ENCODE results near the gene PHOX2B. TPM values are rescaled to one million over a fixed set of nuclear protein-coding genes. Genes with fewer than 3 reads are reported as not detected.

The PHOX2B gene
- total and polyA plus RNA-seq, 2 of the 13 experiments (the other 11 are each of a cell fraction or from before 2014, with no cell fraction given), result not detected

GRCh38 chr4:41746025-41746439 lies 2.5 kb downstream of the PHOX2B start:
- no peaks in the 10 kb centered on the region for H4K20me1 ChIP-seq (ENCODE audit: insufficient read depth, low read length)
- intact Hi-C loops (cut with micrococcal nuclease; ENCODE audit: unreplicated experiment) (loop anchor here (5.0 kb wide), 1 partner anchor 464 kb away; no protein-coding TSS in a partner anchor), in situ Hi-C loops (cut with HindIII; ENCODE audit: extremely low pct_ligation_motif_present, low pct_unique_long_range_greater_than_20kb) (no loop called here)
- no peak overlapping the region for H3K4me3 ChIP-seq (replicated peaks in 1 of 3; ENCODE audit: insufficient read depth in 1 of 3, low read depth in 2 of 3, low read length in 3 of 3)
- H2AFZ ChIP-seq (ENCODE audit: low read length), result no peak overlapping the region
- H3K79me2 ChIP-seq (ENCODE audit: insufficient read depth, low read length), result no peaks in the 10 kb centered on the region
- ChIA-PET POLR2A (no interaction called here), CTCF (ENCODE audit: low intra/inter-chr PET ratio, low total read pairs) (no interaction called here)
- H3K9me3 ChIP-seq (ENCODE audit: low read length), result no peaks in the 10 kb centered on the region
- H3K27me3 ChIP-seq (ENCODE audit: control insufficient read depth in 1 of 2, insufficient read depth in 2 of 2, low read length in 2 of 2), result peaks cover 3 to 58% of the 10 kb centered on the region in 2 experiments; a peak in 3 of 5 replicates
- H3K9ac ChIP-seq (ENCODE audit: insufficient read depth, low read depth, low read length), result no peak overlapping the region
- TF ChIP-seq SCMH1 (CRISPR knock-in tag; IDR thresholded peaks at IDR 0.05; ENCODE audit: borderline replicate concordance), result no peak
- DNase-seq (ENCODE audit: low spot score) (no peak), ATAC-seq (no peak), FAIRE-seq (no peak)
- H3K36me3 ChIP-seq (replicated peaks in 1 of 2; ENCODE audit: control insufficient read depth in 1 of 2, insufficient read depth in 2 of 2, low read length in 2 of 2), result no peaks in the 10 kb centered on the region
- no peak overlapping the region for H3K27ac ChIP-seq (ENCODE audit: extremely low read length, insufficient read depth, low read length)
- no peak overlapping the region for H3K4me2 ChIP-seq (ENCODE audit: low read depth, low read length)
- H3K4me1 ChIP-seq (ENCODE audit: insufficient read depth, low read length), result no peaks in the 10 kb centered on the region
- WGBS (ENCODE audit: low lambda C conversion rate), result 88% methylated on average over 22 of the region's 36 CpGs
- BruUV-seq (replicated peaks), result no TSS peak

- no peak overlapping the region for H3K9ac ChIP-seq (ENCODE audit: insufficient read depth, low read depth, low read length)
- no peak for DNase-seq (ENCODE audit: low spot score)
- H2AFZ ChIP-seq (ENCODE audit: low read length), result no peak overlapping the region
- no peaks in the 10 kb centered on the region for H3K4me1 ChIP-seq (ENCODE audit: insufficient read depth, low read length)
- ATAC-seq, result no peak
- ChIA-PET CTCF (ENCODE audit: low intra/inter-chr PET ratio, low total read pairs) (no interaction called here), POLR2A (no interaction called here)
- H3K36me3 ChIP-seq (replicated peaks in 1 of 2; ENCODE audit: control insufficient read depth in 1 of 2, insufficient read depth in 2 of 2, low read length in 2 of 2), result no peaks in the 10 kb centered on the region
- BruUV-seq (replicated peaks), result no TSS peak
- no peak overlapping the region for H3K4me3 ChIP-seq (replicated peaks in 1 of 3; ENCODE audit: insufficient read depth in 1 of 3, low read depth in 2 of 3, low read length in 3 of 3)
- 63% methylated on average over 33 of the region's 54 CpGs for WGBS (ENCODE audit: low lambda C conversion rate)
- no peaks in the 10 kb centered on the region for H3K9me3 ChIP-seq (ENCODE audit: low read length)
- in situ Hi-C loops (cut with HindIII; ENCODE audit: extremely low pct_ligation_motif_present, low pct_unique_long_range_greater_than_20kb) (no loop called here), intact Hi-C loops (cut with micrococcal nuclease; ENCODE audit: unreplicated experiment) (loop anchor here (5.0 kb wide), 1 partner anchor 463 kb away; no protein-coding TSS in a partner anchor)
- no peak overlapping the region for H3K4me2 ChIP-seq (ENCODE audit: low read depth, low read length)
- no peaks in the 10 kb centered on the region for H3K79me2 ChIP-seq (ENCODE audit: insufficient read depth, low read length)
- H3K27me3 ChIP-seq (ENCODE audit: control insufficient read depth in 1 of 2, insufficient read depth in 2 of 2, low read length in 2 of 2), result peaks cover 3 to 52% of the 10 kb centered on the region in 2 experiments; a peak in 3 of 5 replicates
- H3K27ac ChIP-seq (ENCODE audit: extremely low read length, insufficient read depth, low read length), result no peak overlapping the region
- FAIRE-seq, result no peak
- no peaks in the 10 kb centered on the region for H4K20me1 ChIP-seq (ENCODE audit: insufficient read depth, low read length)
- TF ChIP-seq ZNF546 (CRISPR knock-in tag; conservative IDR thresholded peaks at IDR 0.05) (no peak), ZNF550 (CRISPR knock-in tag; IDR thresholded peaks at IDR 0.05; ENCODE audit: borderline replicate concordance) (no peak), PRPF4 (IDR thresholded peaks at IDR 0.05; ENCODE audit: low read depth, low read length, poor library complexity, severe bottlenecking) (no peak), THRA (CRISPR knock-in tag; IDR thresholded peaks at IDR 0.05; ENCODE audit: borderline replicate concordance) (no peak), FUBP1 (CRISPR knock-in tag; IDR thresholded peaks at IDR 0.05; ENCODE audit: borderline replicate concordance) (no peak), ASH2L (IDR thresholded peaks at IDR 0.05; ENCODE audit: insufficient read length, low read depth, low read length) (no peak), ZNF562 (CRISPR knock-in tag; IDR thresholded peaks at IDR 0.05; ENCODE audit: borderline replicate concordance) (no peak), PHB2 (IDR thresholded peaks at IDR 0.05; ENCODE audit: partially characterized antibody) (no peak), DRAP1 (CRISPR knock-in tag; IDR thresholded peaks at IDR 0.05) (no peak), ZBTB37 (CRISPR knock-in tag; IDR thresholded peaks at IDR 0.05) (no peak)
Measured at GRCh38 chr4:41745292-41746024, 3.1 kb downstream of the PHOX2B start.

All from HepG2 (cell line).